Stimulated activated CD4-positive, alpha-beta T cell treated with anti-CD3 and anti-CD28 coated beads, TNF-alpha, amount 100 ng/mL, for 48 hours (primary cell): ENCODE data around the gene SPIN3.
"Not testable (repeated sequence)": the region's sequence is repeated elsewhere in the genome, so short reads cannot be mapped to it uniquely, and the experiment has no call there.

Source experiments
- DNase-seq, 3 donors: peaks; one replicate each; pipeline ENCODE4 v3.0.0-alpha.2; 2020; ENCODE audit warnings: low read depth in 3 of 3

SPIN3 gene

GRCh38 chrX:56995271-56995994 is at the start of gene SPIN3:
Gene SPIN3, minus strand, starts transcription at chrX:56995541. Its CDS starts 594 bp downstream, at chrX:56994947.
- DNase-seq, result peak; percentile 35 to 65 (median 55)

- no peak for DNase-seq
Measured at GRCh38 chrX:57044245-57044644, 48.9 kb upstream of the SPIN3 start.

GRCh38 chrX:57037265-57037664 is 41.9 kb upstream of the SPIN3 start:
- not testable (repeated sequence) for DNase-seq

GRCh38 chrX:56994375-56995270 is 718 bp downstream of the SPIN3 start:
- DNase-seq, result no peak

- no peak for DNase-seq
Measured at GRCh38 chrX:56987741-56988140, 7.6 kb downstream of the SPIN3 start.

GRCh38 chrX:56986138-56986537 is 9.2 kb downstream of the SPIN3 start:
- DNase-seq, result no peak

GRCh38 chrX:56978172-56978571 is 17.2 kb downstream of the SPIN3 start:
- DNase-seq, result peak in 1 of 3 donors; percentile 25

GRCh38 chrX:56975611-56976010 is 19.7 kb downstream of the SPIN3 start:
- DNase-seq, result no peak

- DNase-seq, result no peak
Measured at GRCh38 chrX:56974408-56974807, 20.9 kb downstream of the SPIN3 start.

- no peak for DNase-seq
Measured at GRCh38 chrX:56969559-56969958, 25.8 kb downstream of the SPIN3 start.

- DNase-seq, result no peak
Measured at GRCh38 chrX:56968980-56969379, 26.4 kb downstream of the SPIN3 start.

GRCh38 chrX:56963377-56963776 is 32.0 kb downstream of the SPIN3 start:
- DNase-seq, result no peak

- DNase-seq, result no peak
Measured at GRCh38 chrX:56947699-56948098, 47.6 kb downstream of the SPIN3 start.

GRCh38 chrX:56946201-56946600 is 49.1 kb downstream of the SPIN3 start:
- DNase-seq, result not testable (repeated sequence)

- not testable (repeated sequence) for DNase-seq
Measured at GRCh38 chrX:56945226-56945625, 50.1 kb downstream of the SPIN3 start.

GRCh38 chrX:56943264-56943663 is 52.1 kb downstream of the SPIN3 start:
- no peak for DNase-seq
